HEK293T (cell line): Measurements from ENCODE around the gene SRD5A3.

Experiments
- ARNT ChIP-seq: fragments of 450-650 bp; IDR thresholded peaks from 2 replicates; pipeline ENCODE4 v1.6.1; 2017; ENCODE audit warnings: mild to moderate bottlenecking
- BHLHE40 ChIP-seq: fragments of 450-650 bp; IDR thresholded peaks from 2 replicates; pipeline ENCODE4 v1.6.1; 2016; ENCODE audit warnings: mild to moderate bottlenecking, moderate library complexity, borderline replicate concordance
- ELF4 ChIP-seq: fragments of 450-650 bp; IDR thresholded peaks from 2 replicates; pipeline ENCODE4 v1.6.1; 2017; ENCODE audit warnings: antibody characterized with exemption
- HDGF ChIP-seq: fragments of 450-650 bp; IDR thresholded peaks from 2 replicates; pipeline ENCODE4 v1.6.1; 2017; ENCODE audit warnings: antibody characterized with exemption, borderline replicate concordance
- L3MBTL2 ChIP-seq: fragments of 450-650 bp; conservative IDR thresholded peaks from 2 replicates; pipeline ENCODE4 v1.6.1; 2016; ENCODE audit warnings: mild to moderate bottlenecking
- LEF1 ChIP-seq: fragments of 450-650 bp; IDR thresholded peaks from 2 replicates; pipeline ENCODE4 v1.6.1; 2017; ENCODE audit warnings: mild to moderate bottlenecking, borderline replicate concordance
- NFRKB ChIP-seq: fragments of 450-650 bp; IDR thresholded peaks from 2 replicates; pipeline ENCODE4 v1.6.1; 2016; ENCODE audit warnings: mild to moderate bottlenecking, moderate library complexity
- SP1 ChIP-seq: fragments of 450-650 bp; IDR thresholded peaks from 2 replicates; pipeline ENCODE4 v1.6.1; 2017
- SUZ12 ChIP-seq: fragments of 450-650 bp; IDR thresholded peaks from 2 replicates; pipeline ENCODE4 v1.6.1; 2016; ENCODE audit warnings: mild to moderate bottlenecking
- TARDBP ChIP-seq: fragments of 450-650 bp; IDR thresholded peaks from 2 replicates; pipeline ENCODE4 v1.6.1; 2016
- ZNF384 ChIP-seq: fragments of 450-650 bp; IDR thresholded peaks from 2 replicates; pipeline ENCODE4 v1.6.1; 2016

DNA sequence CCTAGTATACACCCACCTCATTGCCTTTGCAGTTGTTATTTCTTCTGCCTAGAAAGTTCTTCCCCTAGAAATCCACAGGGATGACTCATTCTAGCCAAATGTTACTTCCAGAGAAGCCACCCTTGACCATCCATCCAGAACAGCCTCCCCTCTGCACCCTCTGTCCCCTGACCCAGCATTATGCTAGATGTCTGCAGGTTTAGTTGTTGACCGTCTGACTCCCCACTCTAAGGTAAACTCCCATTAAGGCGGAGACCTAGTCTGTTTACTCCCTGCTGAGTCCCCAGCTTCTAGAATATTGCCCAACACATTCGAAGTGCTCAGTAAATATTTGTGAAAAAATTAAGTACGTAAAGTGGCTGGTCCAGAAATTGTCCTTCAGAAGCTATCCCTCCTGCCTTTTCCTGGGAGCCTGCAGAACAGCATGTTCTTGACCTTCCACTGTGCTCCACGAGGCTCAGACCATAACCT, 11.0 kb downstream of the SRD5A3 start:
- TF ChIP-seq NFRKB, result no peak
- TF ChIP-seq ELF4, result no peak
- no peak for TF ChIP-seq SP1
- no peak for TF ChIP-seq L3MBTL2
- TF ChIP-seq BHLHE40, result no peak
- TF ChIP-seq SUZ12, result no peak
- TF ChIP-seq HDGF, result no peak
- TF ChIP-seq ARNT, result no peak
- TF ChIP-seq TARDBP, result no peak
- no peak for TF ChIP-seq ZNF384
- TF ChIP-seq LEF1, result no peak
